ENCODE measurements around the gene SETD5.

DNA sequence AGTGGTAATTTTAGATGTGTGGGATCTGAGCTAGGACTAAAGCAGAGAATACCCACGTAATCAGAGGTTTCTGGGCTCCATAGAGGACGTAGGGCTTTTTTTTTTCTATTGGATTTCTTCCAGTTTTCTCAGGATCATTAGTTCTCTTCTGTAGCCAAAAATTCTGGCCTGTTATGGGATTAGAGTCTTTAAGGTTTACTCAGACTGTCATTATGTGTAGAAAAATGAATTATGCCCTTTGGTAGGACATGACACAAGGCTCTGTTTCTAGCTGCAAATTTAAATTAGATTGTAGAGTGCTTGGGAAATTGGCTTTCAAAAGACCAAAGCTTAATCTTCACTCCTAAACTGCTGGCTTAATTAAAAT, 1.9 kb downstream of the SETD5 start:
- TF ChIP-seq CTCF (IDR thresholded peaks at IDR 0.05; ENCODE audit: low read depth, low read length, poor library complexity, severe bottlenecking), result no peak
- TF ChIP-seq EZH2phosphoT487 (IDR thresholded peaks at IDR 0.05; ENCODE audit: borderline replicate concordance, low read length), result no peak

Data from DOHH2 (cell line).